Heart left ventricle (tissue), 16 donors: ENCODE measurements around the gene STIM1. TPM values are rescaled to one million over a fixed set of nuclear protein-coding genes. Genes with fewer than 3 reads are reported as not detected.

Source experiments
- ATAC-seq, 4 donors: fragments of 200-7000 bp; cut with Tn5 transposase; one replicate each; pipeline ENCODE4 v1.9.1; 2020 to 2022; ENCODE audit warnings: moderate library complexity in 4 of 4, mild to moderate bottlenecking in 3 of 4, moderate number of reproducible peaks in 1 of 4
- DNase-seq, 5 donors: peaks; one replicate each; pipeline ENCODE4 v3.0.0-alpha.2; 2020
- H3K27ac ChIP-seq, 12 donors: fragments of 200-600 bp; sonication (generic) in 4 of 12; one replicate each; pipeline versions ENCODE4 v1.5.0 to v1.8.0; 2016 to 2022; ENCODE audit warnings: mild to moderate bottlenecking in 2 of 12
- H3K27me3 ChIP-seq, 9 donors: fragments of 200-600 bp; sonication (generic) in 2 of 9; one replicate each; pipeline versions ENCODE4 v1.5.1 to v1.8.0; 2016 to 2022; ENCODE audit warnings: mild to moderate bottlenecking in 3 of 9
- H3K36me3 ChIP-seq, 9 donors: fragments of 200-600 bp; sonication (generic) in 2 of 9; one replicate each; pipeline versions ENCODE4 v1.5.0 to v1.8.0; 2018 to 2022; ENCODE audit warnings: mild to moderate bottlenecking in 2 of 9
- H3K4me1 ChIP-seq, 12 donors: fragments of 200-600 bp; sonication (generic) in 4 of 12; one replicate each; pipeline versions ENCODE4 v1.5.0 to v1.8.0; 2016 to 2022; ENCODE audit warnings: mild to moderate bottlenecking in 3 of 12
- H3K4me3 ChIP-seq, 12 donors: fragments of 200-600 bp; sonication (generic) in 4 of 12; one replicate each; pipeline versions ENCODE4 v1.5.0 to v1.8.0; 2017 to 2022; ENCODE audit warnings: mild to moderate bottlenecking in 9 of 12, moderate library complexity in 4 of 12
- H3K9me3 ChIP-seq, 12 donors: fragments of 200-600 bp; sonication (generic) in 4 of 12; one replicate each; pipeline versions ENCODE4 v1.5.0 to v1.8.0; 2016 to 2022; ENCODE audit warnings: mild to moderate bottlenecking in 1 of 12
- POLR2A ChIP-seq, 2 donors: fragments of 450-650 bp; IDR thresholded peaks; one replicate each; pipeline ENCODE4 v1.6.1; 2017; ENCODE audit warnings: antibody characterized with exemption in 2 of 2, mild to moderate bottlenecking in 2 of 2, moderate library complexity in 2 of 2
- WGBS, 4 donors: extraction: QIAGEN DNeasy Blood & Tissue Kit in 2 of 4; methylation state at CpG; one replicate each; pipeline versions ENCODE4 v1.1.5 to v1.1.7; 2013 to 2018; 5-methylcytosine and 5-hydroxymethylcytosine counted together
- intact Hi-C, 10 donors: fragments of 100-400 bp; cut with DNase I; formaldehyde crosslinking; loops; one replicate each; pipeline versions ENCODE4 v1.11.1 to v1.14.2; 2022
- polyA plus RNA-seq, 2 donors: library from polyadenylated mRNA; stranded (reverse); fragments of 200-250 nt; gene quantifications; one replicate each; pipeline ENCODE4 v1.2.3, GENCODE V29; 2013
- total RNA-seq, 9 donors: library from RNA; depleted of rRNA in 2 of 9; stranded (reverse); fragments of >200 nt in 2 of 9; fragmentation: NEBNext Ultra II Directional in 3 of 9; extraction: Animal tissue kit (Norgen Biotek cat#: 25700) in 3 of 9; gene quantifications; one replicate each; pipeline versions ENCODE4 v1.1.0 to v1.2.4, GENCODE V29; 2016 to 2023
- TF ChIP-seq, protein P1 (sequence below), 12 donors: fragments of 200-600 bp; sonication (generic) in 4 of 12; IDR thresholded peaks; one replicate each; pipeline versions ENCODE4 v1.5.0 to v1.8.0; 2018 to 2022; ENCODE audit warnings: antibody characterized with exemption in 12 of 12, mild to moderate bottlenecking in 5 of 12
- donor health status: ischemic (EF 13 %, LVEDD 7.1; RV severe dilation, severe dysfunction).
- donor health status: healthy with polysubstance abuse.
- donor health status: DM: no; HTN: yes; CAD: no.
- donor health status: DM: no; HTN: no; CAD: no.
- donor health status: ischemic (EF 25% LVEDD 6.9; RV normal size, moderate dysfunction).
- donor health status: ischemic (EF 25% LVEDD 5.7; RV mildly dilated, moderate dysfunction).
- donor health status: healthy.
- donor health status: DM: yes; HTN: yes; CAD: no.
- donor health status: ischemic (EF 35%, LVEDD 5.7; RV mildly dilated, moderate dysfunction).
- donor health status: nonischemic (EF 11% LVEDD 7.7; RV severe dilation, severe dysfunction).
- donor health status: DM: yes; HTN: yes; CAD: no.
- donor health status: PGD.
- donor health status: ischemic (EF 29% LVEDD 5.4; RV normal size, mild dysfunction).
- donor health status: nonischemic (EF 23%, LVEDD 6.1; RV moderate dilation, normal function).

Gene STIM1
- total and polyA plus RNA-seq, 11 donors, result 13.2 to 42.9 (median 28.9) TPM

DNA sequence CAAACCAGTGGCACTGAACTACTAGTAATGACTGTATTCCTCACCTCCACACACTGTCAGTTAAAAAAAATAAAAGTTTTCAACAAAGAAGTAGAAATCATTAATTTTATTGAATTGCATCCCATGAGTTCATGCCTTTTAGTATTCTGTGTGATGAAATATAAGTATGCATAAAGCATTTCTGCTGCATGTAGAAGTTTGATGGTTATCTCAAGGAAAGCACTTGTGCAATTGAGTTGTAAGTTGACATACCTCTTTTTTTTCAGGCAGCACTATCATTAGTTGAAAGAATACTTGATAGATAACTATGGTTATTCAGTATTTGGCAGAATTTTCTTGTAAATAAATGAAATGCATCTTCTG lies 104.4 kb downstream of the STIM1 start:
- DNase-seq (no peak), ATAC-seq (no peak)
- Histone ChIP-seq H3K4me1 (peaks cover 0 to 37% (median 2%) of the 10 kb centered on the region in 12 donors), H3K27me3 (no peaks in the 10 kb centered on the region), H3K4me3 (no peak overlapping the region), H3K36me3 (no peaks in the 10 kb centered on the region), H3K27ac (no peak overlapping the region), H3K9me3 (no peaks in the 10 kb centered on the region)
- intact Hi-C loops, result no loop called here
- no peak for TF ChIP-seq POLR2A (IDR thresholded peaks at IDR 0.05)
- TF ChIP-seq, protein P1, sequence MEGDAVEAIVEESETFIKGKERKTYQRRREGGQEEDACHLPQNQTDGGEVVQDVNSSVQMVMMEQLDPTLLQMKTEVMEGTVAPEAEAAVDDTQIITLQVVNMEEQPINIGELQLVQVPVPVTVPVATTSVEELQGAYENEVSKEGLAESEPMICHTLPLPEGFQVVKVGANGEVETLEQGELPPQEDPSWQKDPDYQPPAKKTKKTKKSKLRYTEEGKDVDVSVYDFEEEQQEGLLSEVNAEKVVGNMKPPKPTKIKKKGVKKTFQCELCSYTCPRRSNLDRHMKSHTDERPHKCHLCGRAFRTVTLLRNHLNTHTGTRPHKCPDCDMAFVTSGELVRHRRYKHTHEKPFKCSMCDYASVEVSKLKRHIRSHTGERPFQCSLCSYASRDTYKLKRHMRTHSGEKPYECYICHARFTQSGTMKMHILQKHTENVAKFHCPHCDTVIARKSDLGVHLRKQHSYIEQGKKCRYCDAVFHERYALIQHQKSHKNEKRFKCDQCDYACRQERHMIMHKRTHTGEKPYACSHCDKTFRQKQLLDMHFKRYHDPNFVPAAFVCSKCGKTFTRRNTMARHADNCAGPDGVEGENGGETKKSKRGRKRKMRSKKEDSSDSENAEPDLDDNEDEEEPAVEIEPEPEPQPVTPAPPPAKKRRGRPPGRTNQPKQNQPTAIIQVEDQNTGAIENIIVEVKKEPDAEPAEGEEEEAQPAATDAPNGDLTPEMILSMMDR (IDR thresholded peaks at IDR 0.05), result no peak

DNA sequence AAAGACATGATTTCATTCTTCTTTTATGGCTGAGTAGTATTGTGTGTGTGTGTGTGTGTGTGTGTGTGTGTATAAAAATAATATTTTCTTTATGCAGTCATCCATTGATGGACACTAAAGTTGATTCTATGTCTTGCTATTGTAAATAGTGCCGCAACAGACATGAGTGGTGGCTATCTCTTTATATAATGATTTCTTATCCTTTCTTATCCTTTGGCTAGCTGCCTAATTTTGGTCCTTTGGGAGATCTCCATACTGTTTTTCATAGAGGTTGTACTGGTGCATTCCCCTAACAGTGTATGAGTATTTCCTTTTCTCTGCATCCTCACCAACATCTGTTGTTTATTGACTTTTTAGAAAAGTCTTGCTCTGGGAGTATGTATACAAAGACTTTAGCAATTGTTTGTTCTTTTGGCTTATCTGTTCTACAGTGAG lies 107.0 kb downstream of the STIM1 start:
- TF ChIP-seq, protein P1 (IDR thresholded peaks at IDR 0.05), result no peak
- TF ChIP-seq POLR2A (IDR thresholded peaks at IDR 0.05), result no peak
- Histone ChIP-seq H3K4me1 (peaks cover 0 to 37% (median 5%) of the 10 kb centered on the region in 12 donors), H3K9me3 (no peaks in the 10 kb centered on the region), H3K36me3 (peaks cover 0 to 2% (median 0%) of the 10 kb centered on the region in 9 donors), H3K4me3 (no peak overlapping the region), H3K27ac (no peak overlapping the region), H3K27me3 (no peaks in the 10 kb centered on the region)
- ATAC-seq (no peak), DNase-seq (no peak)
- intact Hi-C loops, result no loop called here
- WGBS, 4 donors, result 73 to 80% (median 78%) methylated on average over 1 of the region's 1 CpG

DNA sequence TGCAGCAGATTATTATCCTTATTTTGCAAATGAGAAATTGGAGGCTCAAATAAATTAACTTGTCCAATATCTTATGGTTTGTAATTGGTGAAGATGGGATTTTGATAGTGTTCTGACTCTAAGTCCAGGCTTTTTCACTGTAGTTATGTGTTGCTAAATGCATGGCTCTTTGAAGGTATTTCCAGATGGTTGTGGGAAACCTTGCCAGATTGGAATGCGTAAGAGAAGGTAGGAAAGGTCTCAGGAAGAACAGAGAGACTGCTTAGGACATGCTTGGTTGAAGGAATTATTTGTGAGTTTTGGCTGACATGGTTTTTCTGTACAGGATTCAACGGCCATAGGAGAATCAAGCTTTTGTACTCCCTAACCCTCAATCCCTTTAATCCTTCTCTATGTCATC lies 108.6 kb downstream of the STIM1 start:
- Histone ChIP-seq H3K27ac (no peak overlapping the region), H3K4me1 (peaks cover 0 to 39% (median 5%) of the 10 kb centered on the region in 12 donors), H3K4me3 (no peak overlapping the region), H3K9me3 (no peaks in the 10 kb centered on the region), H3K27me3 (no peaks in the 10 kb centered on the region), H3K36me3 (peaks cover 0 to 16% (median 10%) of the 10 kb centered on the region in 9 donors)
- WGBS, 4 donors, result 77 to 94% (median 85%) methylated on average over 2 of the region's 2 CpGs
- no peak for TF ChIP-seq POLR2A (IDR thresholded peaks at IDR 0.05)
- TF ChIP-seq, protein P1 (IDR thresholded peaks at IDR 0.05), result no peak
- intact Hi-C loops, result no loop called here
- no peak for DNase-seq
- no peak for ATAC-seq

DNA sequence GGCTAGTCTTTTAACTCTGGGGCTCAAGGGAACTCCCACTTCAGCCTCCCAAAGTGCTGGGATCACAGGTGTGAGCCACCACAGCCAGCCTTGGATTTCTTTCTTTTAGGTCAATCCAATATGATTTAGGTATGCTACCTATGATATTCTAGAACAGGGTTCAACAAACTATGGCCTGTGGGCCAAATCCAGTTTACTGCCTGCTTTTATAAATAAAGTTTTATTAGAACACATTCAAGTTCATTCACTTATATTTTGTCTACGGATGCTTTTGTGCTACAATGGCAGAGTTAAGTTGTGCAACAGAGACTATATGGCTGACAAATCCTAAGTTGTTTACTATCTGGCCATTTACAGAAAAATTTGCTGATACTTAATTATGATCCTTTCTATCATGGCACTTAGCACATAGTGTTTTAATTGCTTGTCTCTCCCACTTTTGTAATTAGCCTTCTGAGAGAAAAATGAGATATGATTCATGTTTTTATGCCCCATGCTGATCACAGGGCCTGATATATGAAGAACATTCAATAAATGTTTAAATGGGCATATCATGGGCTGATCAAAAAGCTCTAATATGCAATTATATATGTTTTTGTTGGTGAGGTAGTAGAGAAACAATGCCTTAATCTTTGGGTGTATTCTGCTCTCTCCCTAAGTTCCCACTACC lies 109.6 kb downstream of the STIM1 start:
- no peak for TF ChIP-seq POLR2A (IDR thresholded peaks at IDR 0.05)
- TF ChIP-seq, protein P1 (IDR thresholded peaks at IDR 0.05), result no peak
- WGBS, 4 donors, result 98 to 100% (median 99%) methylated on average over 1 of the region's 1 CpG
- no peak for ATAC-seq
- peaks cover 0 to 18% (median 10%) of the 10 kb centered on the region in 9 donors for H3K36me3 ChIP-seq
- H3K4me3 ChIP-seq, result no peak overlapping the region
- no peak overlapping the region for H3K27ac ChIP-seq
- H3K9me3 ChIP-seq, result no peaks in the 10 kb centered on the region
- intact Hi-C loops, result no loop called here
- peaks cover 0 to 33% (median 3%) of the 10 kb centered on the region in 12 donors for H3K4me1 ChIP-seq
- H3K27me3 ChIP-seq, result no peaks in the 10 kb centered on the region
- DNase-seq, result no peak
